HG02973 (cell line): Measurements from ENCODE around the gene KCND2.
"Not testable (repeated sequence)": the region's sequence is repeated elsewhere in the genome, so short reads cannot be mapped to it uniquely, and the experiment has no call there.

Experiments
- ATAC-seq: cut with Tn5 transposase; IDR thresholded peaks from one replicate; pipeline ENCODE4 v1.9.1; 2021; ENCODE audit warnings: moderate library complexity; ENCODE audit not compliant: unreplicated experiment

KCND2 gene

DNA sequence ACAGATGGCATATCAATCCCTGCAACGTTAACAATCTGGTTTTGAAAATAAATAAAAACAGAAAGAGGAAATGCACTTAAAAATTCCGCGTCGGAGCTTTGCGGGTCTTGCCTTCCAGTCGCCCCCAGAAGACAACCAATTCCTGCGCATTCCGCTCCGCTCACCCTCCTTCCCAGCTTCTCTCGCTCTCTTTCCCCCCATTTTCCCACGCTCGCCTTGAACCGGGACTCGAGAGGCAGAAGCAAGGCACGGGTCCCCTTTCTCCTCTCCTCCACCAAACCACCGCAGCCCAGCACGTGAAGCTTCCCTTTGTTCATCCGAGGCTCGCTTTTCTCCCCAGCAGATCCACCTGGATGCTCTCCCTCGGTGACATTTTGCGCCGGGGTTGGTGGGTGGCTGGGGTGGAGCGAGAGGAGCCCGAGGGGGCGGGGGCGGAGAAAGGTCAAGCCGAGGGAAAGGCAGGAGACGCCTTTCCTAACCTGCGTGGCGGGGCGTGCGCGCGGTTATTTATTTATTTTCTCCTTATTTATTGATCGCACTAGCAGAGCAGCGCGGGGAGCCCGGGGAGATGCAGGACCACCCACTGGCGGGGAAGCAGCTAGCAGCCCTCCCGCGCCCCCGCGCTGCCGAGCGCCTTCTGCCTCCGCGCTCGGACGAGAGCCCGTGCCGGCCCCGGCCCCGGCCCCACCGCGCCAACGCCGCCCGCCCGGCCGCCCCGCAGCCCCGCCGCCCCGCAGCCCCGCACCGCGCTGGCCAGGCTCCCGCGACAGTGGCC lies at the start of gene KCND2:
Gene KCND2 (plus strand): TSS at position 475 of the 775 bp plus-strand sequence.
- peak; percentile 25 for ATAC-seq

DNA sequence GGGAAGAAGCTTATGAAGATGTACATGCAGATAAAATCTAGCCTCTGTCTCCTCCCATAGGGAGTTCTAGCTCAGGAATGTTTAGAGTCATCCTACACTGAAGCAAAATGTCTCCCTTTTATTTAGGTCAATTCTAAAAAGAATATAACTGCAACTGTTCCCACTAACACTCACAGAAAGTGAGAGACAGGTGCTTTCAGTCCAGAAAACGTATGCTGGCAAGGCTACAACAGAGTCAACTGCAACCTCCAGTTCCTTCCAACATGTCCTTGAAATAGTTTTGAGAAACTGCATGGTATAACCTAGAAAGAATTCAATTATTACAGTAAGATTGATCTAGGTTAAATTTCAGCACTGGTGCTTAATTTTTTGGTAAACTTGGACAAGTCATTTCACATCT lies 46.8 kb upstream of the KCND2 start:
- no peak for ATAC-seq

DNA sequence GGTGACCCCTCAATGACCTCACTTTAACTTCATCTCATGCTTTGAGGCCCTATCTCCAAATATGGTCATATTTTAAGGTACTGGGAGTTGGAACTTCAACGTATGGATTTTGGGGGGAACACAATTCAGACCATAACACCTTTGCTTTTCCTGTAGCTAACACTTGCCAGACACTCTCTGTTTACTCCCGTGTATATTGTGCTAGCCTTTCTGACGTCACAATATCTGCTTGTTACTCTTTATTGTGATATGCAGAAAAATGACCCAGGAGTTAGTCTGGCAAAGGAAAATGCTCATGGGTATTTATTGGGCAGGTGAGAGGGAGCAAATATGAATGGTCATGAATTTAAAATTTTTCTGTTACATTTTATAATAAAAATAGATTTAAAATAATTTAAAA lies 45.7 kb upstream of the KCND2 start:
- no peak for ATAC-seq

DNA sequence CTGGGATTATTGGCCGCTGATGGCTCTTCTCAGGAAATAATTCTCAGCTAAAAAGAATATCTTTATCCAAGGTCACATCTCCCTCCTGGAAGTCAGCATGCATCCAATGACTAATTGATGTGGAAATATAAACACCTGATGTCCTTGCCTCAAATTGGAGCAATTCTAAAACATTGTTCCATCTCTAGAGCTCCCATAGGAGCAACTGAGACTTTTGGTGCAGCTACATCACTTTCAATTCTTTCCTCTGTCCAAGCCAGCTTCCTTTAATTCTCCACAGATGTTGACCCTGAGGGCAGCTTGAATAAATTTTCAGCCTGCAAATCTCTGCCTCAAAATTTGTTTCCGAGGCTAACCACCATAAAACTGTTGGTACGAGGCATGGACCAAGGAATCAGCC lies 43.9 kb upstream of the KCND2 start:
- no peak for ATAC-seq

DNA sequence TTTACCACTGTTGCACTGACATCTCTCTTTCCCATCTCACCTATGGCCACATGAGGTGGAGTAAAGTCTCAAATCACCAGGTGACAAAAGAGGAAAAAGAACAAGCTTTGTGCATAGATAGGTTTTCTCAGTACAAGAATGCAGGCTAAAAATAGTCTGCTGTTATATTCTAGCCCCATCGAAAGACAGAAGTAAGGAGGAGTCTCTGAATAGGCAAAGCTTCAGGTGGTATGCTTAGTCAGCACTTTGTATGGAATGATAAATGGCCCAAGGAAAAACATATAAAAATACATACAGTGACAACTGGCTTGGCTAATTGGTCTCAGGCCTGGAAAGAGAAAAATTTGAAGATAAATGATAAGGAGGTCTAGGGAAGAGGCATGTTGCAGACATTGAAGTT lies 39.6 kb upstream of the KCND2 start:
- ATAC-seq, result no peak

DNA sequence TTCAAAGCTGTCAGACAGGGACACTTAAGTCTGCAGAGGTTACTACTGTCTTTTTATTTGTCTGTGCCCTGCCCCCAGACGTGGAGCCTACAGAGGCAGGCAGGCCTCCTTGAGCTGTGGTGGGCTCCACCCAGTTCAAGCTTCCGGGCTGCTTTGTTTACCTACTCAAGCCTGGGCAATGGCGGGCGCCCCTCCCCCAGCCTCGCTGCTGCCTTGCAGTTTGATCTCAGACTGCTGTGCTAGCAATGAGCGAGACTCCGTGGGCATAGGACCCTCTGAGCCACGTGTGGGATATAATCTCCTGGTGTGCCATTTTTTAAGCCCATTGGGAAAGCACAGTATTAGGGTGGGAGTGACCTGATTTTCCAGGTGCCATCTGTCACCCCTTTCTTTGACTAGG lies 32.6 kb upstream of the KCND2 start:
- not testable (repeated sequence) for ATAC-seq

DNA sequence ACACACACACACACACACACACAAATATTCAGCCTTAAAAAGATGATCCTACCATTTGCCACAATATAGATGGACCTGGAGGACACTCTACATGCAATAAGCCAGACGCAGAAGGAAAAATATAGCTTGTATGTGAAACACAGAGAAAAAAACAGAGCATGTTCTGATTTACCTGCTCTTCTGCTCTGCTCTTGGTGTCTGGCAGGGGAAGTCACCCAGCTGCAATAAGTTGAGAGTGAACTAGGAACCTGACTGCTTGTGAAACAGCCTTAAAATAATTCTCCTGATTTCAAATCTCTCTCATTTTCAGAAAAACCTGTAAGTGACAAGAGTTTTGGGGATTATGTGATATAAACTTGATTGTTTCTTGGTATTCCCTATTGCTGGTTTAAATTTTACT lies 31.0 kb upstream of the KCND2 start:
- no peak for ATAC-seq

DNA sequence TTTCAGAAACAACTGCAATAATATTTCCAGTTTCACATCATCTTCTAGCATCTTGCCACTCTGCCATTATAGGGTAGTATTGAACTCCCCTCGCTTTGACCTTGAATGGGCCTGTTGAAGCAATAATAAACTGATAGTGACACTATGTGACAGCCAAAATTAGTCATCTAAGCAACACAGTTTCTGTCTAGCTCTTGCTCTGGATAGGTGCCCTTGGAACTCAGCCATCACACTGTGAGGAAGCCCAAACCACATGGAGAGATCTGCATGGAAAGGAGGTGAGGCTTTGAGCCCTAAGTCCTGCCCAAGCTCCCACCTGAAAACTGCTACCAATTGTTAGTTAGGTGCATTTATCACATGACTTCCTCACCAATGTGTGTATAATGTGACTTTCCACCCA lies 18.1 kb upstream of the KCND2 start:
- ATAC-seq, result no peak

DNA sequence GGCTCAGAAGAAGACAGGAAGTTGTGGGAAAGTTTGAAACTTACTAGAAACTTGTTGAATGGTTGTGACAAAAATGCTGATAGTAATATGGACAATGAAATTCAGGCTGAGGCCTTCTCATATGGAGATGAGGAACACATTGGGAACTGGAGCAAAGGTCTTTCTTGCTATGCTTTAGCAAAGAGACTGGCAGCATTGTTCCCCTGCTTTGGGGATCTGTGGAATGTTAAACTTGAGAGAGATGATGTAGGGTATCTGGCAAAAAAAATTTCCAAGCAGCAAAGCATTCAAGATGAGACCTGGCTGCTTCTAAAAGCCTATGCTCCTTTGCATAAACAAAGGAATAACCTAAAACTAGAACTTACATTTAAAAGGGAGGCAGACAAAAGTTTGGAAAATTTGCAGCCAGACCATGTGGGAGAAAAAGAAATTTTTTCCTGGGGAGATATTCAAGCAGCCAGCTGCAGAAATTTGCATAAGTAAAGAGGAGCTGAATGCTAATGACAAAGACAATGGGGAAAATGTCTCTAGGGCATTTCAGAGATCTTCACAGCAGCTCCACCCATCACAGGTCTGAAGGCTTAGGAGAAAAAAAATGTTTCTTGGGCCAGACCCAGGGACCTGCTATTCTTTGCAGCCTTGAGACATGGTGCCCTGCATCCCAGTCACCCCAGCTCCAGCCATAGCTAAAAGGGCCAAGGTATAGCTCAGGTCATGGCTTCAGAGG lies 16.5 kb upstream of the KCND2 start:
- no peak for ATAC-seq

DNA sequence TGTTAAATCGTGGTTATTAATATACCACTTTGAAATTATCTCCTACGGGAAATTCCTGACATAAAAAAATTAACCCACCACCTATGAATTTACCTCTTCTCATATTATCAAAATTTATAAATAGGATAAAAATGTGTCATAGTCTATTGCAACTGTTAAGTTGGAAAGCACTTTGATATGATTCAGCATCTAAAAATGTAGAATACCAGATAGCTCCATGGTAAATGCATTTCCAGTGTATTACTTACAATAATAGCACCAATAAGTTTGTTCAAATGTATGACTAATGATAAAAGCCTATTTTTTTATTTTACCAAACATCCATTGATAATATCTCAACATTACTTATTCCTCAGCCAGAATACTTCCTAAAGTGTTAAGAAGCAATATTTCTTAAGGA lies 13.6 kb upstream of the KCND2 start:
- ATAC-seq, result no peak

DNA sequence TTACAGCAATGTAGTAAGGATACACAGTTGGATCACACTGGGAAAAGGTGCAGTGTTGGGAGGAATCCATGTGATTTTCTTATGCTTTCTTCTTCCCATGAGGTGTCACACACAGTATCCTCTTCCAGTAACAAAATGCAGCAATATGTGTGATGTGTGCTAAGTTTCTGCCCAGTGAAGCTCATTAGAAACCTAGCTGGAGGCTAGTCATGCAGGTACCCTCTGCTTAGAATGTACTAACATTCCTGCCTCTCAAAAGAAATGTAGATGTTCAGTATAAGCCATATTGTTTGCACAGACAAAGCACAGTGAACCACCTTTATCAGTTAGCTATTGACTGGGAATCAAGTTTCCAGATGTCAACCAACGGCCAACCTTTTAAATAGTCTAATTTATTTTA lies 12.9 kb upstream of the KCND2 start:
- no peak for ATAC-seq

DNA sequence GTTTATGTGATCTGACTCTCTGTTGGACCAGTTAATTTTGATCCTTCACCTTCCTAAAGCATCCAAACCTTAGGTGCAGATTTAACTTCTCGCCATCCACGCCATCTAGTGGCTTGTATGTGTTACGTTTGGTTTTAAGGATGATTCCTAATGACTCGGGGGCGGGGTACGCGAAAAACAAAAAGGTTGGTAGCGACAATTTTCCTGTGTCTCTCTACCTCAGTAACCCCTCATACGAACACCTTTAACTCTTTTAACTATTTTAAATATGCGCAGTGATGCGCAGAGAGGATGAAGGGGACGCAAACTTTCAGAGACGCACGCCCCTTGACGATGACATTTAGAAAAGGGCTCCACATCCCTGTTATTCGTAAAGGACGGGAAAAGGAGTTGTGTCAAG lies 714 bp upstream of the KCND2 start:
- ATAC-seq, result peak; percentile 56

DNA sequence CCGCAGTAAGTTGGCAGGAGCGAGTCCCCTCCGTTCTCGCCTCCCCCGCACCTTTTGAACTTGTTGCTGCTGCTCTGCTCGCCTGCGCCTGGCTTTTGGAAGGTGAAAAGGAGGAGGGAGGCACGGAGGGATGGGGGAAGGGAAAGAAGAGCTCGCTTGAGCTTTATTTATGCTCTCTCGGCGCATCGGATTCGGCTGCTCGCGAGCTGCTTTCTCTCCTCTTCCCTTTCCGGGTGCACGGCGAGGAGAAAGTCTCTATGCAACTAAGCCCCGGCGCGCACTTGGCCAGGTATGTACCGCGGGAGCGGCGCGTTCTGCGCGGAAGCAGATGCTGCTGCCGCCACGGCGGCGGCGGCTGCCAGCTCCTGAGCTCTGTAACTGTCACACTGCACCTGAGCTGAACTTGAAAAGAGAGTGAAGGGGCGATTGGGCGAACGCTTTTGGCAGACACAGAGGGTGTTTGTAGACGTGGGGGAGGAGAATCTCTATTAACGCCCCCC lies 551 bp downstream of the KCND2 start:
- peak; percentile 62 for ATAC-seq

DNA sequence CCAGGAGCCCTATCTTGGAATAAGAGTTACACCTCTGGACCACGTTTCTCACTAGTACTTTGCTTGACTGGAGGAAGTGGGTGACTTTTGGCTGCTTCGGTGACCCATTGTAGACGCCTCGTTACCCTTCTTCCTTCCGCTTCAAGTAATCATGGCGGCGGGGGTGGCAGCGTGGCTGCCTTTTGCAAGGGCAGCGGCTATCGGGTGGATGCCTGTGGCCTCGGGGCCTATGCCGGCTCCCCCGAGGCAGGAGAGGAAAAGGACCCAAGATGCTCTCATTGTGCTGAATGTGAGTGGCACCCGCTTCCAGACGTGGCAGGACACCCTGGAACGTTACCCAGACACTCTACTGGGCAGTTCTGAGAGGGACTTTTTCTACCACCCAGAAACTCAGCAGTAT lies 1.5 kb downstream of the KCND2 start:
- ATAC-seq, result no peak

DNA sequence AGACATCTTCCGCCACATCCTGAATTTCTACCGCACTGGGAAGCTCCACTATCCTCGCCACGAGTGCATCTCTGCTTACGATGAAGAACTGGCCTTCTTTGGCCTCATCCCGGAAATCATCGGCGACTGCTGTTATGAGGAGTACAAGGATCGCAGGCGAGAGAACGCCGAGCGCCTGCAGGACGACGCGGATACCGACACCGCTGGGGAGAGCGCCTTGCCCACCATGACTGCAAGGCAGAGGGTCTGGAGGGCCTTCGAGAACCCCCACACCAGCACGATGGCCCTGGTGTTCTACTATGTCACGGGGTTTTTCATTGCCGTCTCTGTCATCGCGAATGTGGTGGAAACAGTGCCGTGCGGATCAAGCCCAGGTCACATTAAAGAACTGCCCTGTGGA lies 1.9 kb downstream of the KCND2 start:
- no peak for ATAC-seq

DNA sequence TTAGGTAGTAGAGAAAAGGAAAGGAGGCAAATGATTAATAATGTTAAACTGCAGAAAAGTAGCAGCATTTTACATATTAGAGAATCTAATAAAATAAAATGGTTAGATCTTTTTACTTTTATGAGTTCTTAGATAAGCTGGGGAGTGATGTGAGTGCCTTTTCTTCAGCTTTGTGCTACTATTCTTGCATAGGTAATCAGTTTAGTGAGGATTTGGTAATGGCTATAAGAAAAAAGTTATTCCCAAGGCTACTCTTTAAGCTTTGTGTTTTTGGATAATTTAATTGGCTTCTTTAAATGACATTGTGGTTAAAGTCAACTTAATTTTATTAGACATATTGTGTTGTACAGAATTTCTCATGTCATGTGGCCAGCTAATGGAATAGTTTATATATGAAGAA lies 3.7 kb downstream of the KCND2 start:
- no peak for ATAC-seq

DNA sequence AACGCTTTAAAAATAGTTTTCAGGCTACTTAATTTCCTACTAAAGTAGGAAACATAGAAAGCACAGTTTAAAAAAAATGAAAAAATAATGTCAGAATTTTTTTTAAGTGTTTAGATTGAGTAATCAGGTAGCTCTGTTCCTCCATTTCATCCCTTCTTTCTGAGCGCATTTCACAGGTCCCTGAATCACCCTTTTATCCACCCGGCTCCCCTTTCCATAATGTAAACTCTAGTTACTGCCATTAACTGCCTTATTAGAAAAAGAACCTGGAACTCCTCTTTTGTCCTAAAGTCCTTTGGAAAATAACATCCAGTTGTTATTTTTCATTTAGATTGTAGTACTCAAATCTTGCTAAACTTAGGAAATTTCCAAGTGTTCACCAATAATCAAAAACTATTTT lies 5.8 kb downstream of the KCND2 start:
- no peak for ATAC-seq

DNA sequence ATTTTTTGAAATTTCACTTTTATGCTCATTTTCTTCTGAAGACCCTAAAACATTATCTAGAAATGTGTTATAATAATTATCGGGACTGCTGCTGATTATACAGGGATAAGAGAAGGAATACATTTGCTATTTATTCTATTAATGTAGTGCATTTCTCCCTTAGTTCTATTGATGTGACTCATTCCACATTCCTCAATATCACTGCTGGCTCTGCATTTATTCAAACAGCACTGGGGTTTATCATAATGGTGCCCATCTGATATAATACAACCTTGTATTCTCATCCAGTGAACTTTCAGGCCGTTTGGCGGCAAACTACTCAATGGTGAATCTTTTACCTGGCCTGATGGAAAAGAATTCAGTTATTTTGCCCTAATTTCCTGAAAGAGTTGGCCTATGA lies 7.8 kb downstream of the KCND2 start:
- ATAC-seq, result no peak

DNA sequence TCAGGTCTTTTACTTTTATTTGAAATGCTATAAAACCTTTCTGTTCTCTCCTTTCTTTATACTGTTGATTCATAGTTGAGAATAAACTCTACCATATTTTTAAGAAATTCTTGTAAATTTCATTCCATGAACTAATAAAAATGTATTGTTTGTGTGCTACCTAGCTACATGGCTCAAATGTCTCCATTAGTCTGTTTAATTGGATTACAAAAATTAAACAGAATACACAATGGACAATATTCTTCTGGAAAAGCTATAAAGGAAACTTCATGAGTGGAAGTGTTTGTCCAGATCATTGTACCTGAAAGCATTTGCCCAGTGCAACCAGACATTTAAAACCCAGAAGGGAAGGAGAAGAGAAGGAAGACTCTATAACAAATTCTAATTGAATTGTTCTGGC lies 20.1 kb downstream of the KCND2 start:
- ATAC-seq, result no peak

DNA sequence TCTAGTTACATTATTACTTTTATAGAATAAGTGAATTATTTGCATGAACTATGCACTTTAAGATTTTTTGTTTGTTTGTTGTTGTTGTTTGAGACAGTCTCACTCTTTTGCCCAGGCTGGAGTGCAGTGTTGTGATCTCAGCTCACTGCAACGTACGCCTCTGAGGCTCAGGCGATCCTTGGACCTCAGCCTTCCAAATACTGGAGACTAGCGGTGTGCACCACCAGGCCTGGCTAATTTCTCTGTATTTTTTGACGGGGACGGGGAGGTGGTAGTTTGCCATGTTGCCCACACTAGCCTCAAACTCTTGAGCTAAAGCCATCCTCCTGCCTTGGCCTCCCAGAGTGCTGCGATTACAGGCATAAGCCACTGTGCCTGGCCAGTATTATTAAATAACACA lies 29.2 kb downstream of the KCND2 start:
- no peak for ATAC-seq

DNA sequence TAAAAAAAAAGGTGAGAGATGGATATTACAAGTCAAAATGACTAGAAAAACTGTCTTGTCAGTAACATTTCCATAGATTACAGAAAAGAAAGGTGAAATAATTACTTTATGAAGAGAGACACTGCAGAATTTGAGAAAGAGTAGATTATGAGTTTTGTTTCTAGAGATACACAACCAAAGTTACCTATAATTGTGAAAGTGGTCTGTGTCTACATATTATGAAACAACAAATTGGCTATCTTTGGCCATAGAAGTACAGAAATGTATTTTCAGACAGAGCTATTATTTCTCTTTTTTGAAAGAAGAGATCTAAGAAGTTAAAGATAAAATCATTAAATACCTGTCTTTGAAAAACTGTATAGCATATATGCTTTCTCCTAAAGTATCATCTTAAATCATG lies 30.1 kb downstream of the KCND2 start:
- no peak for ATAC-seq

DNA sequence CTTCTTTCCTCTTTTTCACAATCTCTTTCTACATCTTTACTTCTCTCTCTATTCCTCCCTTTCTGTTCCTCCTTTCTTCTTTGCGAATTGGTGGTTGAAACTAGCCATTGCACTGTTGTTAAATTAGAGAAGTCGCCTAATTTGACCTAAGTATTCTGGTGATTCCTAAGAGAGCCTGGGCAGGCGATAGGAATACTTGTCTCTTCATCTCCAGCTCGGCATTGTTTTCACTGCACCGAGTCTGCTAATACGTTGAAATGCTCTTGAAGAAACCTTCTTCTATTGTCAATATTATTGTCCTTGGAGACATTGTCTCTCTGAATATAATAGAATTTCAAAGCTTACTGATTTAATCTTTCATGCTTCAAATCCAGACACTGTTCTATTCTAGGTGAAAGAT lies 31.7 kb downstream of the KCND2 start:
- no peak for ATAC-seq
